ENCODE measurements around the gene SAFB2. TPM values are rescaled to one million over a fixed set of nuclear protein-coding genes. Genes with fewer than 3 reads are reported as not detected.

SAFB2 gene
- total RNA-seq, 1 experiment from 2014 or later: 98.6 TPM

DNA sequence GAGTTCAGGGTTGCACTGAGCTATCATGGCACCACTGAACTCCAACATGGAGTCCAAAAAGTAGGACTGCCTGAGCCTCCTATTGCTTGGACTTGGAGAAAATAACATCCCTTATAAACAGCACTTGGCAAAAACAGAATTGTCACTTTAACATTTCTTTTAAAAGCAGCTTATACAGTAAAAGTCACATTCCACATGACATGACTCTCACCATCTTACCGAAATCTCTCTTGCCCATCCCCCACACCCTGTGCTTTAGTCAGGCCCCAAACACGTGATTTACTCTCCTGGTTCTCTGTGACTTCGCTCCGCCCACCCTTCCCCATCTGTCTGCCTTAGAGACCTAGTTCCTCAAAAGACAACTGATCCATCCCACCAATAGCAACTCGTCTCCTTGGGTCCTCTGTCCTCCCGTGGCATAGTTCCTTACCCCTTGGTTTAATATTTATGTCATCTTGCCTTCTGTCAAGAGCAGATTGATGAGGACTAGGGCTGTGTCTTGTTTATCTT is 4.9 kb upstream of the SAFB2 start:
- CTCF ChIA-PET: no interaction called here
- no TSS peak for BruUV-seq (replicated peaks)
- Mint-ChIP-seq H3K36me3 (ENCODE audit: insufficient read depth, unreplicated experiment) (peaks cover 79% of the 10 kb centered on the region), H3K27ac (ENCODE audit: low read depth, unreplicated experiment) (no peak overlapping the region), H3K9me3 (ENCODE audit: unreplicated experiment) (no peaks in the 10 kb centered on the region), H3K27me3 (ENCODE audit: insufficient read depth, unreplicated experiment) (no peaks in the 10 kb centered on the region), H3K4me3 (ENCODE audit: unreplicated experiment) (no peak overlapping the region), H3K4me1 (ENCODE audit: insufficient read depth, unreplicated experiment) (peaks cover 37% of the 10 kb centered on the region)
- POLR2A ChIA-PET: interaction anchor here (0.7 kb wide), 2 partner anchors 92 to 657 kb away, joined by 3 read pairs; no protein-coding TSS in a partner anchor
- DNase-seq (ENCODE audit: unreplicated experiment): no peak
- TF ChIP-seq, protein P1, sequence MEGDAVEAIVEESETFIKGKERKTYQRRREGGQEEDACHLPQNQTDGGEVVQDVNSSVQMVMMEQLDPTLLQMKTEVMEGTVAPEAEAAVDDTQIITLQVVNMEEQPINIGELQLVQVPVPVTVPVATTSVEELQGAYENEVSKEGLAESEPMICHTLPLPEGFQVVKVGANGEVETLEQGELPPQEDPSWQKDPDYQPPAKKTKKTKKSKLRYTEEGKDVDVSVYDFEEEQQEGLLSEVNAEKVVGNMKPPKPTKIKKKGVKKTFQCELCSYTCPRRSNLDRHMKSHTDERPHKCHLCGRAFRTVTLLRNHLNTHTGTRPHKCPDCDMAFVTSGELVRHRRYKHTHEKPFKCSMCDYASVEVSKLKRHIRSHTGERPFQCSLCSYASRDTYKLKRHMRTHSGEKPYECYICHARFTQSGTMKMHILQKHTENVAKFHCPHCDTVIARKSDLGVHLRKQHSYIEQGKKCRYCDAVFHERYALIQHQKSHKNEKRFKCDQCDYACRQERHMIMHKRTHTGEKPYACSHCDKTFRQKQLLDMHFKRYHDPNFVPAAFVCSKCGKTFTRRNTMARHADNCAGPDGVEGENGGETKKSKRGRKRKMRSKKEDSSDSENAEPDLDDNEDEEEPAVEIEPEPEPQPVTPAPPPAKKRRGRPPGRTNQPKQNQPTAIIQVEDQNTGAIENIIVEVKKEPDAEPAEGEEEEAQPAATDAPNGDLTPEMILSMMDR (IDR thresholded peaks at IDR 0.05; ENCODE audit: unreplicated experiment): no peak
- intact Hi-C loops (cut with micrococcal nuclease): no loop called here

DNA sequence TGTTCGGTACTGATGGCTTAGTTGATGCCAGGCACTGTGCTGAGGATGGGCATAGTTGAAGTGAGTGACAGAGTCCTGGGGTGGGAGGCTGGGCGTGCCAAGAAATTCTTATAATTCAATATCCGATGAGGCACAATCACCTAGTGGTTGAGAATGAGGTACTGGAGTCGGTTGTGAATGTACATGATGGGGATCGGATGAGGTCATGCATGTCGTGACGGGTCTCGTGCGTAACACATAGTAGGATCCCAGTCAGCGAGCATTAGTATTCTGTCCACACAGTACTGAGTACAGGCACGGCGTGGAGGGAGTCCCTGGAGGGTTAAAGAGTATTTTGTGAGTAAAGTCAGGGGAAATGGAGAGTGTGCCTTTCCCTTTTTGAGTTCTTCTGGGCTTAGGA is 3.1 kb upstream of the SAFB2 start:
- Mint-ChIP-seq H3K4me1 (ENCODE audit: insufficient read depth, unreplicated experiment) (peaks cover 30% of the 10 kb centered on the region), H3K27me3 (ENCODE audit: insufficient read depth, unreplicated experiment) (no peaks in the 10 kb centered on the region), H3K4me3 (ENCODE audit: unreplicated experiment) (peak overlapping the region; percentile 100), H3K27ac (ENCODE audit: low read depth, unreplicated experiment) (peak overlapping the region; percentile 100), H3K36me3 (ENCODE audit: insufficient read depth, unreplicated experiment) (peaks cover 78% of the 10 kb centered on the region), H3K9me3 (ENCODE audit: unreplicated experiment) (no peaks in the 10 kb centered on the region)
- DNase-seq (ENCODE audit: unreplicated experiment): no peak
- TF ChIP-seq, protein P1 (IDR thresholded peaks at IDR 0.05; ENCODE audit: unreplicated experiment): no peak
- intact Hi-C loops (cut with micrococcal nuclease): no loop called here
- ChIA-PET POLR2A (no interaction called here), CTCF (no interaction called here)
- no TSS peak for BruUV-seq (replicated peaks)

GRCh38 chr19:5624741-5625278 is 2.2 kb upstream of the SAFB2 start:
- ChIA-PET CTCF (interaction anchor here (1.4 kb wide), 1 partner anchor 10 kb away, joined by 7 read pairs; no protein-coding TSS in a partner anchor), POLR2A (interaction anchor here (0.9 to 3.2 kb wide), 5 partner anchors 10 to 130 kb away, joined by 3 to 21 read pairs (median 5); partner anchors contain the start of gene RPL36)
- TF ChIP-seq, protein P1 (IDR thresholded peaks at IDR 0.05; ENCODE audit: unreplicated experiment): no peak
- H3K27ac Mint-ChIP-seq (ENCODE audit: low read depth, unreplicated experiment): peak overlapping the region; percentile 100
- peak overlapping the region; percentile 100 for H3K4me3 Mint-ChIP-seq (ENCODE audit: unreplicated experiment)
- H3K9me3 Mint-ChIP-seq (ENCODE audit: unreplicated experiment): no peaks in the 10 kb centered on the region
- H3K4me1 Mint-ChIP-seq (ENCODE audit: insufficient read depth, unreplicated experiment): peaks cover 36% of the 10 kb centered on the region
- no peak for DNase-seq (ENCODE audit: unreplicated experiment)
- intact Hi-C loops (cut with micrococcal nuclease): no loop called here
- BruUV-seq (replicated peaks): TSS peak; percentile 25
- no peaks in the 10 kb centered on the region for H3K27me3 Mint-ChIP-seq (ENCODE audit: insufficient read depth, unreplicated experiment)
- H3K36me3 Mint-ChIP-seq (ENCODE audit: insufficient read depth, unreplicated experiment): peaks cover 78% of the 10 kb centered on the region

DNA sequence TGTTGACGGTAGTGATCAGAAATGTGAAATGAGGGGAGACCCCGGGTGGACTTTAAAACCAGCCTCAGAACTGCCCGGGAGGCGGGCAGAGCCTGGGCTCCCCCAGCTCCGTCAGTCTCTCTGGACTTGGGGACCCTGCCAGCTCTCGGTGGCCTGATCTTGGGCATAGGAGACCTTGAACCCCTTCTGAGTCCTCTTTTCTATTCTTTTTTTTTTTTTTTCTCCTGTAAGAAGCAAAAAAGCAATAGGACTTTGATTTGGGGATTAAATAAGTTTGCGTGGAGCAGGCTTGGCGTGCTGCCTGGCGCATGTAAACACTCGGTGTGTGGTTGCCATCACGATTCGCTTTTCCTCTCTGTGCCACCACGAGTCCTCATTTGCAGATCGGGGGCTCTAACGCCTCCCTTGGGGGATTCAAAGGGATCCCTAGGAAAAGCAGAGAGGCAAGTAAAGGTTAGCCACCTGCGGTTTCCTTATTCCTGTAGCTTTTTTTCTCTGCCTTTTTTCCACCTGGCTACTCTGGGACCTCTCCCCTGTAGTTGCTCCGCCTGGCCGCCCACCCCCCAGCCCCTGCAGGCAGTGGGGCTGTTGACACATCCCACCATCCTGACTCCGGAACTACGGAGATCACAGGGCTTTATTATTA is 1.6 kb upstream of the SAFB2 start:
- POLR2A ChIA-PET: interaction anchor here (0.9 to 3.2 kb wide), 7 partner anchors 11 to 712 kb away, joined by 3 to 21 read pairs (median 6); partner anchors contain the start of genes NDUFA11 and RPL36
- intact Hi-C loops (cut with micrococcal nuclease): no loop called here
- no TSS peak for BruUV-seq (replicated peaks)
- CTCF ChIA-PET: interaction anchor here (0.7 to 1.4 kb wide), 2 partner anchors 11 to 576 kb away, joined by 4 to 7 read pairs; no protein-coding TSS in a partner anchor
- TF ChIP-seq, protein P1 (IDR thresholded peaks at IDR 0.05; ENCODE audit: unreplicated experiment): no peak
- peak overlapping the region; percentile 100 for H3K27ac Mint-ChIP-seq (ENCODE audit: low read depth, unreplicated experiment)
- no peaks in the 10 kb centered on the region for H3K9me3 Mint-ChIP-seq (ENCODE audit: unreplicated experiment)
- DNase-seq (ENCODE audit: unreplicated experiment): peak; percentile 43
- H3K27me3 Mint-ChIP-seq (ENCODE audit: insufficient read depth, unreplicated experiment): no peaks in the 10 kb centered on the region
- peaks cover 78% of the 10 kb centered on the region for H3K36me3 Mint-ChIP-seq (ENCODE audit: insufficient read depth, unreplicated experiment)
- peaks cover 37% of the 10 kb centered on the region for H3K4me1 Mint-ChIP-seq (ENCODE audit: insufficient read depth, unreplicated experiment)
- peak overlapping the region; percentile 100 for H3K4me3 Mint-ChIP-seq (ENCODE audit: unreplicated experiment)

All from MCF 10A (cell line).